ENCODE results near the gene KAT6B. TPM values are rescaled to one million over a fixed set of nuclear protein-coding genes. Genes with fewer than 3 reads are reported as not detected.

Gene KAT6B
- total RNA-seq, 1 donor from 2014 or later, result 21.3 TPM

- peaks cover 2% of the 10 kb centered on the region for H3K27me3 Mint-ChIP-seq (ENCODE audit: insufficient read depth, low read depth)
- Histone ChIP-seq H2AFZ (replicated peaks) (no peak overlapping the region), H3F3A (ENCODE audit: low read depth) (no peaks in the 10 kb centered on the region), H3K9me3 (ENCODE audit: low read depth) (no peaks in the 10 kb centered on the region), H3K4me1 (peaks cover 10% of the 10 kb centered on the region), H3K27me3 (no peaks in the 10 kb centered on the region), H3K4me2 (no peak overlapping the region), H3K36me3 (no peaks in the 10 kb centered on the region), H3K79me2 (ENCODE audit: low read depth) (peaks cover 97% of the 10 kb centered on the region), H3K4me3 (no peak overlapping the region), H4K20me1 (ENCODE audit: low read depth) (no peaks in the 10 kb centered on the region), H3K27ac (no peak overlapping the region), H3K9ac (no peak overlapping the region)
- TF ChIP-seq EZH2phosphoT487 (IDR thresholded peaks at IDR 0.05) (no peak), EZH2 (IDR thresholded peaks at IDR 0.05) (no peak)
- DNase-seq (ENCODE audit: low spot score), result no peak
- peaks cover 12% of the 10 kb centered on the region for H3K4me1 Mint-ChIP-seq
- H3K36me3 Mint-ChIP-seq, result peaks cover 10% of the 10 kb centered on the region
- H3K4me3 Mint-ChIP-seq, result no peak overlapping the region
- H3K9me3 Mint-ChIP-seq, result peaks cover 5% of the 10 kb centered on the region
- H3K27ac Mint-ChIP-seq, result peak overlapping the region; percentile 61
Measured at GRCh38 chr10:74851831-74852230, 25.4 kb downstream of the KAT6B start.

GRCh38 chr10:74852381-74852780 lies 26.0 kb downstream of the KAT6B start:
- DNase-seq (ENCODE audit: low spot score), result no peak
- Histone ChIP-seq H3K4me2 (no peak overlapping the region), H3K4me1 (peaks cover 10% of the 10 kb centered on the region), H3K9me3 (ENCODE audit: low read depth) (no peaks in the 10 kb centered on the region), H4K20me1 (ENCODE audit: low read depth) (no peaks in the 10 kb centered on the region), H3K9ac (no peak overlapping the region), H2AFZ (replicated peaks) (no peak overlapping the region), H3K36me3 (no peaks in the 10 kb centered on the region), H3K4me3 (no peak overlapping the region), H3K27me3 (no peaks in the 10 kb centered on the region), H3F3A (ENCODE audit: low read depth) (no peaks in the 10 kb centered on the region), H3K79me2 (ENCODE audit: low read depth) (peaks cover 97% of the 10 kb centered on the region), H3K27ac (no peak overlapping the region)
- TF ChIP-seq CTCF (IDR thresholded peaks at IDR 0.05) (no peak), EZH2 (IDR thresholded peaks at IDR 0.05) (no peak), EZH2phosphoT487 (IDR thresholded peaks at IDR 0.05) (no peak)
- peaks cover 16% of the 10 kb centered on the region for H3K36me3 Mint-ChIP-seq
- no peak overlapping the region for H3K4me3 Mint-ChIP-seq
- H3K9me3 Mint-ChIP-seq, result peaks cover 5% of the 10 kb centered on the region
- peaks cover 2% of the 10 kb centered on the region for H3K27me3 Mint-ChIP-seq (ENCODE audit: insufficient read depth, low read depth)
- H3K4me1 Mint-ChIP-seq, result peaks cover 12% of the 10 kb centered on the region
- peak overlapping the region; percentile 61 for H3K27ac Mint-ChIP-seq

GRCh38 chr10:74854610-74855009 lies 28.2 kb downstream of the KAT6B start:
- Histone ChIP-seq H3K79me2 (ENCODE audit: low read depth) (peaks cover 93% of the 10 kb centered on the region), H3F3A (ENCODE audit: low read depth) (no peaks in the 10 kb centered on the region), H3K4me2 (no peak overlapping the region), H3K9me3 (ENCODE audit: low read depth) (no peaks in the 10 kb centered on the region), H3K27me3 (no peaks in the 10 kb centered on the region), H3K4me3 (no peak overlapping the region), H3K27ac (no peak overlapping the region), H4K20me1 (ENCODE audit: low read depth) (no peaks in the 10 kb centered on the region), H3K4me1 (peaks cover 10% of the 10 kb centered on the region), H3K9ac (peak overlapping the region; percentile 36), H2AFZ (replicated peaks) (no peak overlapping the region), H3K36me3 (no peaks in the 10 kb centered on the region)
- Mint-ChIP-seq H3K9me3 (peaks cover 5% of the 10 kb centered on the region), H3K4me3 (no peak overlapping the region), H3K27me3 (ENCODE audit: insufficient read depth, low read depth) (peaks cover 2% of the 10 kb centered on the region), H3K36me3 (peaks cover 14% of the 10 kb centered on the region), H3K27ac (no peak overlapping the region), H3K4me1 (peaks cover 12% of the 10 kb centered on the region)
- DNase-seq (ENCODE audit: low spot score), result no peak
- TF ChIP-seq EZH2phosphoT487 (IDR thresholded peaks at IDR 0.05), result no peak
- TF ChIP-seq EZH2 (IDR thresholded peaks at IDR 0.05), result no peak

- Histone ChIP-seq H3K4me2 (no peak overlapping the region), H3K9me3 (ENCODE audit: low read depth) (no peaks in the 10 kb centered on the region), H3K27me3 (no peaks in the 10 kb centered on the region), H4K20me1 (ENCODE audit: low read depth) (no peaks in the 10 kb centered on the region), H3K27ac (no peak overlapping the region), H3K79me2 (ENCODE audit: low read depth) (peaks cover 95% of the 10 kb centered on the region), H3F3A (ENCODE audit: low read depth) (no peaks in the 10 kb centered on the region), H2AFZ (replicated peaks) (no peak overlapping the region), H3K36me3 (no peaks in the 10 kb centered on the region), H3K4me1 (peaks cover 10% of the 10 kb centered on the region), H3K4me3 (no peak overlapping the region), H3K9ac (no peak overlapping the region)
- Mint-ChIP-seq H3K27ac (peak overlapping the region; percentile 33), H3K9me3 (peaks cover 5% of the 10 kb centered on the region), H3K36me3 (peaks cover 14% of the 10 kb centered on the region), H3K4me1 (peaks cover 12% of the 10 kb centered on the region), H3K4me3 (no peak overlapping the region), H3K27me3 (ENCODE audit: insufficient read depth, low read depth) (peaks cover 1% of the 10 kb centered on the region)
- DNase-seq (ENCODE audit: low spot score), result no peak
- TF ChIP-seq EZH2phosphoT487 (IDR thresholded peaks at IDR 0.05) (no peak), CTCF (IDR thresholded peaks at IDR 0.05) (no peak), EZH2 (IDR thresholded peaks at IDR 0.05) (no peak)
Measured at GRCh38 chr10:74855027-74855426, 28.6 kb downstream of the KAT6B start.

Measured in neural progenitor cell (in vitro differentiated cells).